ENCODE data around the gene TPRG1L.

GRCh38 chr1:3617806-3618345 lies 6.9 kb upstream of the TPRG1L start:
- TF ChIP-seq GATA3 (IDR thresholded peaks at IDR 0.05; ENCODE audit: low read depth, low read length) = no peak
- no peak for TF ChIP-seq GATA2 (IDR thresholded peaks at IDR 0.05; ENCODE audit: low read depth, low read length)

Data from SH-SY5Y (cell line).